Bone marrow (tissue), 2 donors: Measurements from ENCODE around the gene IFI44.

Experiments used
- DNase-seq, 2 donors: peaks; one replicate each; lab custom pipeline; 2025; lab: John Stamatoyannopoulos, UW

The IFI44 gene

GRCh38 chr1:78712467-78713051, 62.9 kb downstream of the IFI44 start:
- DNase-seq, result no peak

GRCh38 chr1:78713297-78713696, 63.7 kb downstream of the IFI44 start:
- DNase-seq, result no peak
